ENCODE results near the gene CSGALNACT2. TPM values are rescaled to one million over a fixed set of nuclear protein-coding genes. Genes with fewer than 3 reads are reported as not detected.

Gene CSGALNACT2
- total RNA-seq, 1 experiment from 2014 or later: 30.0 TPM

DNA sequence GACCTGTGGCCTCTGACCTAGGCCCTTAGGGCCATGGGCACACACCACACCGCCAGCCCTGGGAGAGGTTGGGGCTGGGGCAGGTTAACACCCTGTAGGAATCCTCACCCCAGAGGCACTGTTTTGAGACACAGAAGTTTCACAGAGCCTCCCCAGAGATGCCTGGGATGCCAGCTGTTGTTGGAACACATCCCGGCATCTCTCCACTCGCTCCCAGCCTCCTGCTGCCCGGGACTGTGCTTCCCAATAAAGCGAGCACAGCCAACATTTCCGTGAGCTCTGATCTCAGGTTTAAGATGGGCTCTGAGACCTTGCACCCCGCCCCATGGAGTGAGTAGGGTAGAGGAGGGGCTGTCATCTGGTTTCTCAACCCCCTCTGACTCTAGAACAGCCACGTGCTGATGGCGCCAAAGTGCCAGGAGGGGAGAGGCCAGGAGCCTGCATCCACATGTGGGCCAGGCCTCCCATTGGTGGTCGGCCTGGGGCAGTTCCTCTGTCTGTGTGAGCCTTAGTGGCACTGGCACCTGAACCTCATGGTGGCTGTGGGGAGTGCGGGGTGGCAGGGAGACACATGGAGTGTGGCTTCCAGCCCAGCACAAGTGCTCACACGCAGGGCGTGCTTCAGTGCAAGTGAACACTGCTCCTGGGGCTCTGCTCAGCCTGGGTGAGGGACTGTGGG is 73.9 kb downstream of the CSGALNACT2 start:
- BruUV-seq (replicated peaks): no TSS peak
- Mint-ChIP-seq H3K4me3 (ENCODE audit: unreplicated experiment) (no peak overlapping the region), H3K27me3 (ENCODE audit: insufficient read depth, unreplicated experiment) (no peaks in the 10 kb centered on the region), H3K9me3 (ENCODE audit: unreplicated experiment) (no peaks in the 10 kb centered on the region), H3K36me3 (ENCODE audit: insufficient read depth, unreplicated experiment) (no peaks in the 10 kb centered on the region), H3K27ac (ENCODE audit: low read depth, unreplicated experiment) (no peak overlapping the region), H3K4me1 (ENCODE audit: insufficient read depth, unreplicated experiment) (no peaks in the 10 kb centered on the region)
- intact Hi-C loops (cut with micrococcal nuclease): no loop called here
- ChIA-PET POLR2A (no interaction called here), CTCF (interaction anchor here (3.6 kb wide), 1 partner anchor 8 kb away, joined by 16 read pairs; no protein-coding TSS in a partner anchor)
- TF ChIP-seq, protein P1, sequence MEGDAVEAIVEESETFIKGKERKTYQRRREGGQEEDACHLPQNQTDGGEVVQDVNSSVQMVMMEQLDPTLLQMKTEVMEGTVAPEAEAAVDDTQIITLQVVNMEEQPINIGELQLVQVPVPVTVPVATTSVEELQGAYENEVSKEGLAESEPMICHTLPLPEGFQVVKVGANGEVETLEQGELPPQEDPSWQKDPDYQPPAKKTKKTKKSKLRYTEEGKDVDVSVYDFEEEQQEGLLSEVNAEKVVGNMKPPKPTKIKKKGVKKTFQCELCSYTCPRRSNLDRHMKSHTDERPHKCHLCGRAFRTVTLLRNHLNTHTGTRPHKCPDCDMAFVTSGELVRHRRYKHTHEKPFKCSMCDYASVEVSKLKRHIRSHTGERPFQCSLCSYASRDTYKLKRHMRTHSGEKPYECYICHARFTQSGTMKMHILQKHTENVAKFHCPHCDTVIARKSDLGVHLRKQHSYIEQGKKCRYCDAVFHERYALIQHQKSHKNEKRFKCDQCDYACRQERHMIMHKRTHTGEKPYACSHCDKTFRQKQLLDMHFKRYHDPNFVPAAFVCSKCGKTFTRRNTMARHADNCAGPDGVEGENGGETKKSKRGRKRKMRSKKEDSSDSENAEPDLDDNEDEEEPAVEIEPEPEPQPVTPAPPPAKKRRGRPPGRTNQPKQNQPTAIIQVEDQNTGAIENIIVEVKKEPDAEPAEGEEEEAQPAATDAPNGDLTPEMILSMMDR (IDR thresholded peaks at IDR 0.05; ENCODE audit: unreplicated experiment): no peak
- no peak for DNase-seq (ENCODE audit: unreplicated experiment)

DNA sequence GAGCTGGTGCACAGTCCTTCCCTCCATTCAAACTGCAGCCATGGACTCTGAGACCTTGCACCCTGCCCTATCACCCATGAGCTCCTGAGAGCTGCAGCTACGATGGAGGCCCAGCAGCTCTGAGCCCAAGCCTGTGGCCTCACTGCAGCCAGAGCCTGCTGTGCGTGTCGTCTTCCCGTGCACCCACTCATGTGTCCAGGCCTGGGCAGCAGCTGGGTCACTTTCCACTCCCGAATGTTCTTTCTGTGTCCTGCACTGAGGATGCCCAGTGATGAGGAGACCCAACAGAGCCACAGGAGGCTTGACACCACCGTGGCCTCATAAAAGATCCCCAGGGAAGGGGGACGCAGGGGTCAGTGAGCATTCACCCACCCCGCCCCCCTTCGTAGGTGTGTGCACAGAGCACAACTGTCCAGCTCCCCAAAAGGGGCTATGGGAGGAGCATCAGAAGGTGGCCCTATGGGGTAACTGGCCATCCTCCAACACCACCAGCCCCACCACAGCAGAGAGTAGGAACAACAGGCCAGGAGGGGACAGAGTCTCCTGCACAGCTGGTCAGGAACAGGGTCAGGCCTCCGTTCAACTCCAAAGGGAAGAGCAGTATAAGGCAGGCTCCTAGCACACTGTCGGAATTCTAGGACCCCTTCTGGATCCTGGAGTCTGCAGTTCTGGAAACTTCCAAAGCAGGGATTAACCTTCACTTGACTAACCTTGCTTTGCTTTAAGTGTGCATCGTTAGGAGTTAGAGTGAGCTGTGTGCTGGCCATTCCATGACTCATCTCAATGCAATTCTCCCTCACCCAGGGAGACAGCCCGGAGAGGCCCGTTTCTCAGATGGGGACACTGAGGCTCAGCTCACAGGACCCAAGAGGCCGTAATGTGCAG is 76.1 kb downstream of the CSGALNACT2 start:
- no peak overlapping the region for H3K4me3 Mint-ChIP-seq (ENCODE audit: unreplicated experiment)
- ChIA-PET POLR2A (interaction anchor here (1.2 kb wide), 1 partner anchor 11 kb away, joined by 4 read pairs; no protein-coding TSS in a partner anchor), CTCF (interaction anchor here (0.5 to 3.6 kb wide), 3 partner anchors 10 to 249 kb away, joined by 3 to 16 read pairs (median 4); no protein-coding TSS in a partner anchor)
- no peaks in the 10 kb centered on the region for H3K27me3 Mint-ChIP-seq (ENCODE audit: insufficient read depth, unreplicated experiment)
- intact Hi-C loops (cut with micrococcal nuclease): no loop called here
- TF ChIP-seq, protein P1 (IDR thresholded peaks at IDR 0.05; ENCODE audit: unreplicated experiment): no peak
- no peak for DNase-seq (ENCODE audit: unreplicated experiment)
- H3K36me3 Mint-ChIP-seq (ENCODE audit: insufficient read depth, unreplicated experiment): no peaks in the 10 kb centered on the region
- no peaks in the 10 kb centered on the region for H3K9me3 Mint-ChIP-seq (ENCODE audit: unreplicated experiment)
- no TSS peak for BruUV-seq (replicated peaks)
- no peak overlapping the region for H3K27ac Mint-ChIP-seq (ENCODE audit: low read depth, unreplicated experiment)
- H3K4me1 Mint-ChIP-seq (ENCODE audit: insufficient read depth, unreplicated experiment): no peaks in the 10 kb centered on the region

DNA sequence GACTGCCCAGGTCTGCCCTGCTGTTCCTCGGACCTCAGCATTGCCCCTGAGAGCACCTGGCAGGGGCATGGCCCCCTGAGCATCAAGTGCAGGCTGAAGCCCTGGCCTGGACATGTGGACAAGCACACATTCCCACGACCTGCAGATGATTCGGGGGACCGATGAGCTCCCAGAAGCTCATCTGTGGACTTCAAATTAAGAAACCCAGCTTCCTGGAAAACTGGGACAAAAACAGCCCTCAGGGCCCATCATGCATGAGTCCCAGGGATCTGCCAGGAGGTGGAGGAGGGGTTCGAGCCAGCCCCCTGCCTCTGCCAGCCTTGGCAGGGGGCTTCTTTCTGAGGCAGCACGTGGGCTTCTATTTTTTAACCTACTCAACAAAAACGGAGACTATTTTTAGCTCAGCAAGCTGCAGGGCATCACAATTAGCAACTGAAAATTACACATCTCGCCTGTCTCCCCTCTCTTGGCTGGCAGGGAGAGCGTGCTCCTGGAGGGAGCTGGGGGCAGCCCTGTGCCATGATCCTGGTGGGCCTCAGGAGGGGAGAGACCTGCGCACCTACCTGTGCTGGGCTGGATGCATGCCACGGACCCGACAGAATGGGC is 76.8 kb downstream of the CSGALNACT2 start:
- intact Hi-C loops (cut with micrococcal nuclease): no loop called here
- TF ChIP-seq, protein P1 (IDR thresholded peaks at IDR 0.05; ENCODE audit: unreplicated experiment): no peak
- no TSS peak for BruUV-seq (replicated peaks)
- no peaks in the 10 kb centered on the region for H3K27me3 Mint-ChIP-seq (ENCODE audit: insufficient read depth, unreplicated experiment)
- POLR2A ChIA-PET: interaction anchor here (1.2 kb wide), 1 partner anchor 11 kb away, joined by 4 read pairs; no protein-coding TSS in a partner anchor
- H3K4me1 Mint-ChIP-seq (ENCODE audit: insufficient read depth, unreplicated experiment): no peaks in the 10 kb centered on the region
- CTCF ChIA-PET: interaction anchor here (1.0 to 3.6 kb wide), 2 partner anchors 11 to 45 kb away, joined by 3 to 16 read pairs; no protein-coding TSS in a partner anchor
- no peaks in the 10 kb centered on the region for H3K36me3 Mint-ChIP-seq (ENCODE audit: insufficient read depth, unreplicated experiment)
- no peak overlapping the region for H3K27ac Mint-ChIP-seq (ENCODE audit: low read depth, unreplicated experiment)
- no peak for DNase-seq (ENCODE audit: unreplicated experiment)
- no peak overlapping the region for H3K4me3 Mint-ChIP-seq (ENCODE audit: unreplicated experiment)
- H3K9me3 Mint-ChIP-seq (ENCODE audit: unreplicated experiment): no peaks in the 10 kb centered on the region

Data from MCF 10A (cell line).